Measurements from ENCODE around the gene ACE2.

- TF ChIP-seq CTCF (IDR thresholded peaks at IDR 0.05) (no peak), POLR2A (IDR thresholded peaks at IDR 0.05) (no peak)
Measured at GRCh38 chrX:15616531-15616930, 15.8 kb upstream of the ACE2 start.
